ENCODE measurements around the gene TNFRSF12A. TPM values are rescaled to one million over a fixed set of nuclear protein-coding genes. Genes with fewer than 3 reads are reported as not detected.

TNFRSF12A gene
- total and polyA plus RNA-seq, 9 of the 15 experiments (the other 6 are each of a cell fraction or from before 2014, with no cell fraction given), result 0.41 to 61.8 (median 26.5) TPM

DNA sequence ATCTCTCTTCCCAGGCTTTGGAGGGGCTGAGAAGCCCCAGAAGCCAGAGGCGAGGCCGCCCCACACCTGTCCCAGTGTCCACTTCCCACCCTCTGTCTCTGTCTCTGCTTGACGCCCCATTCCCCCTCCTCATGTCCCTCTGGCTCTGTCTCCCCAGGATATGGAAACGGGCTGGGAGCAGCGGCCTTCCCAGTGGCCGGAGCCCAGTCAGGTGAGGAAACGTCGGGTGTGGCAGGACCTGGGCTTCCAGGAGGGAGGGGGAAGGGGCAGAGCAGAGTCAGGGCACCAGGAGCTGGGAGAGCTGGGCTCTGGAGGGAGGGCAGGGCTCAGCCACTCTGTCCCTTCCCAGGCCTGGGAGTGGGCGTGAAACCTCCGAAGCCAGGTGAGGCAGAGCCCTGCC, 29.3 kb upstream of the TNFRSF12A start:
- intact Hi-C loops (cut with micrococcal nuclease), result no loop called here
- no peak overlapping the region for H3K27ac ChIP-seq (ENCODE audit: extremely low read depth, low read depth, low read length)
- no peak overlapping the region for H3K9ac ChIP-seq (ENCODE audit: insufficient read depth in 1 of 2, low read depth in 2 of 2, low read length in 2 of 2)
- no peaks in the 10 kb centered on the region for H3K79me2 ChIP-seq (ENCODE audit: control insufficient read depth, insufficient read depth, low read length)
- DNase-seq (ENCODE audit: extremely low read depth in 1 of 4, low spot score in 3 of 4) (no peak), ATAC-seq (no peak), FAIRE-seq (no peak)
- H3K4me3 ChIP-seq, result no peak overlapping the region
- no TSS peak for BruUV-seq (replicated peaks)
- H3K4me1 ChIP-seq (replicated peaks in 1 of 2; ENCODE audit: control insufficient read depth in 2 of 2, insufficient read depth in 2 of 2, low read length in 2 of 2), result peaks cover 0 to 41% of the 10 kb centered on the region in 2 experiments; a peak in 2 of 5 replicates
- ChIA-PET CTCF (ENCODE audit: low intra/inter-chr PET ratio) (no interaction called here), POLR2A (interaction anchor here (0.8 to 1.0 kb wide), 2 partner anchors 12 to 28 kb away, joined by 3 read pairs; no protein-coding TSS in a partner anchor)
- no peaks in the 10 kb centered on the region for H3K9me3 ChIP-seq (replicated peaks; ENCODE audit: control insufficient read depth, insufficient read depth, low read depth, low read length)
- H3K9me1 ChIP-seq (ENCODE audit: control insufficient read depth, insufficient read depth, low read length), result no peaks in the 10 kb centered on the region
- no peaks in the 10 kb centered on the region for H3K27me3 ChIP-seq (ENCODE audit: control insufficient read depth in 2 of 2, insufficient read depth in 2 of 2, low read length in 2 of 2)
- TF ChIP-seq ZNF695 (CRISPR knock-in tag; IDR thresholded peaks at IDR 0.05) (no peak), ZNF589 (CRISPR knock-in tag; IDR thresholded peaks at IDR 0.05; ENCODE audit: low read depth) (no peak), HDGF (IDR thresholded peaks at IDR 0.05) (no peak), SMARCE1 (IDR thresholded peaks at IDR 0.05) (no peak), NBN (IDR thresholded peaks at IDR 0.05; ENCODE audit: low read depth) (no peak), ARID2 (IDR thresholded peaks at IDR 0.05) (no peak), FOXK2 (conservative IDR thresholded peaks at IDR 0.05 in 1 of 2, IDR thresholded peaks at IDR 0.05 in 1 of 2; ENCODE audit: low read depth in 2 of 2) (no peak), EP300 (IDR thresholded peaks at IDR 0.05; ENCODE audit: low read length) (no peak), ZNF561 (CRISPR knock-in tag; conservative IDR thresholded peaks at IDR 0.05) (no peak), THRAP3 (IDR thresholded peaks at IDR 0.05; ENCODE audit: borderline replicate concordance) (no peak), ARHGAP35 (IDR thresholded peaks at IDR 0.05; ENCODE audit: partially characterized antibody) (no peak), PTRF (tag; IDR thresholded peaks at IDR 0.05) (no peak), OTX1 (CRISPR knock-in tag; IDR thresholded peaks at IDR 0.05) (no peak), ETV5 (CRISPR knock-in tag; IDR thresholded peaks at IDR 0.05; ENCODE audit: low read depth) (no peak), LARP7 (IDR thresholded peaks at IDR 0.05) (no peak), HDAC1 (IDR thresholded peaks at IDR 0.05) (no peak), PHB2 (IDR thresholded peaks at IDR 0.05; ENCODE audit: low read depth) (no peak)
- TF ChIP-seq, protein P1, sequence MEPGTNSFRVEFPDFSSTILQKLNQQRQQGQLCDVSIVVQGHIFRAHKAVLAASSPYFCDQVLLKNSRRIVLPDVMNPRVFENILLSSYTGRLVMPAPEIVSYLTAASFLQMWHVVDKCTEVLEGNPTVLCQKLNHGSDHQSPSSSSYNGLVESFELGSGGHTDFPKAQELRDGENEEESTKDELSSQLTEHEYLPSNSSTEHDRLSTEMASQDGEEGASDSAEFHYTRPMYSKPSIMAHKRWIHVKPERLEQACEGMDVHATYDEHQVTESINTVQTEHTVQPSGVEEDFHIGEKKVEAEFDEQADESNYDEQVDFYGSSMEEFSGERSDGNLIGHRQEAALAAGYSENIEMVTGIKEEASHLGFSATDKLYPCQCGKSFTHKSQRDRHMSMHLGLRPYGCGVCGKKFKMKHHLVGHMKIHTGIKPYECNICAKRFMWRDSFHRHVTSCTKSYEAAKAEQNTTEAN (CRISPR knock-in tag; IDR thresholded peaks at IDR 0.05), result no peak
- TF ChIP-seq, protein P2, sequence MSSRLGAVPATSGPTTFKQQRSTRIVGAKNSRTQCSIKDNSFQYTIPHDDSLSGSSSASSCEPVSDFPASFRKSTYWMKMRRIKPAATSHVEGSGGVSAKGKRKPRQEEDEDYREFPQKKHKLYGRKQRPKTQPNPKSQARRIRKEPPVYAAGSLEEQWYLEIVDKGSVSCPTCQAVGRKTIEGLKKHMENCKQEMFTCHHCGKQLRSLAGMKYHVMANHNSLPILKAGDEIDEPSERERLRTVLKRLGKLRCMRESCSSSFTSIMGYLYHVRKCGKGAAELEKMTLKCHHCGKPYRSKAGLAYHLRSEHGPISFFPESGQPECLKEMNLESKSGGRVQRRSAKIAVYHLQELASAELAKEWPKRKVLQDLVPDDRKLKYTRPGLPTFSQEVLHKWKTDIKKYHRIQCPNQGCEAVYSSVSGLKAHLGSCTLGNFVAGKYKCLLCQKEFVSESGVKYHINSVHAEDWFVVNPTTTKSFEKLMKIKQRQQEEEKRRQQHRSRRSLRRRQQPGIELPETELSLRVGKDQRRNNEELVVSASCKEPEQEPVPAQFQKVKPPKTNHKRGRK (tag; IDR thresholded peaks at IDR 0.05), result no peak
- no peak overlapping the region for H2AFZ ChIP-seq (ENCODE audit: low read depth, low read length)
- no peak overlapping the region for H3K4me2 ChIP-seq (ENCODE audit: insufficient read depth, low read length)
- H4K20me1 ChIP-seq (replicated peaks; ENCODE audit: control insufficient read depth, insufficient read depth, low read length), result no peaks in the 10 kb centered on the region
- WGBS (ENCODE audit: insufficient coverage, low coverage, missing lambda C conversion rate), result 37% methylated on average over 7 of the region's 10 CpGs
- in situ Hi-C loops (cut with MboI), result no loop called here
- H3K36me3 ChIP-seq (ENCODE audit: control insufficient read depth, insufficient read depth, low read length), result no peaks in the 10 kb centered on the region

All from K562 (cell line).